HCT116 (cell line): Measurements from ENCODE around the gene SCAANT1.

Experiments
- CTCF ChIP-seq, 3 experiments: fragments of 200-600 bp in 1 of 3; sonication (generic) in 1 of 3; IDR thresholded peaks in 2 of 3; conservative IDR thresholded peaks in 1 of 3; 2 replicates each; pipeline ENCODE4 v1.5.1; 2012 to 2017; ENCODE audit warnings: low read depth in 2 of 3, low read length in 2 of 3, antibody characterized with exemption in 1 of 3, borderline replicate concordance in 1 of 3, control low read depth in 1 of 3, mild to moderate bottlenecking in 1 of 3, mixed read lengths in 1 of 3, mixed run types in 1 of 3, moderate library complexity in 1 of 3; ENCODE audit not compliant: insufficient read depth in 1 of 3
- EZH2 ChIP-seq: fragments of 200-600 bp; sonication (generic); IDR thresholded peaks from 2 replicates; pipeline ENCODE4 v1.6.1; 2017; ENCODE audit warnings: antibody characterized with exemption, mixed run types
- JUND ChIP-seq: IDR thresholded peaks from 2 replicates; pipeline ENCODE4 v1.6.1; 2012
- POLR2A ChIP-seq: IDR thresholded peaks from 2 replicates; pipeline ENCODE4 v1.7.0; 2011; ENCODE audit warnings: borderline replicate concordance; ENCODE audit not compliant: insufficient read depth, insufficient read length; ENCODE audit errors: extremely low read depth
- POLR2AphosphoS5 ChIP-seq: IDR thresholded peaks from 2 replicates; pipeline ENCODE4 v1.6.1; 2011; ENCODE audit warnings: mild to moderate bottlenecking, low read depth, low read length, moderate library complexity
- RAD21 ChIP-seq: IDR thresholded peaks from 2 replicates; pipeline ENCODE4 v1.6.1; 2012; ENCODE audit warnings: low read depth, mild to moderate bottlenecking
- SIN3A ChIP-seq: IDR thresholded peaks from 2 replicates; pipeline ENCODE4 v1.6.1; 2012; ENCODE audit warnings: low read depth
- SP1 ChIP-seq: IDR thresholded peaks from 2 replicates; pipeline ENCODE4 v1.6.1; 2012; ENCODE audit warnings: low read depth
- SRF ChIP-seq: IDR thresholded peaks from 2 replicates; pipeline ENCODE4 v1.6.1; 2012; ENCODE audit warnings: low read depth
- ZBTB33 ChIP-seq: IDR thresholded peaks from 2 replicates; pipeline ENCODE4 v1.6.1; 2011; ENCODE audit warnings: mild to moderate bottlenecking, low read length, moderate library complexity; ENCODE audit not compliant: insufficient replicate concordance; ENCODE audit errors: extremely low read depth
- ZNF274 ChIP-seq: fragments of 200-500 bp; sonication (Bioruptor generic); IDR thresholded peaks from 2 replicates; pipeline ENCODE4 v1.6.1; 2014; ENCODE audit warnings: mild to moderate bottlenecking, low read depth, low read length, inconsistent platforms

GRCh38 chr3:63951492-63952247 is 39.5 kb upstream of the SCAANT1 start:
- TF ChIP-seq POLR2A (no peak), RAD21 (no peak), SRF (no peak), ZBTB33 (no peak), EZH2 (no peak), SIN3A (no peak), JUND (no peak), SP1 (no peak), CTCF (IDR thresholded peaks at IDR 0.05 in 2 of 3, conservative IDR thresholded peaks at IDR 0.05 in 1 of 3; ENCODE audit: borderline replicate concordance in 1 of 3, insufficient read depth in 1 of 3, low read depth in 2 of 3, low read length in 2 of 3) (no peak), POLR2AphosphoS5 (no peak), ZNF274 (no peak)
